ENCODE results near the gene CHST11.
A peak's percentile ranks its signal among the peaks of the same experiment; 100 is the strongest.

Gene CHST11

DNA sequence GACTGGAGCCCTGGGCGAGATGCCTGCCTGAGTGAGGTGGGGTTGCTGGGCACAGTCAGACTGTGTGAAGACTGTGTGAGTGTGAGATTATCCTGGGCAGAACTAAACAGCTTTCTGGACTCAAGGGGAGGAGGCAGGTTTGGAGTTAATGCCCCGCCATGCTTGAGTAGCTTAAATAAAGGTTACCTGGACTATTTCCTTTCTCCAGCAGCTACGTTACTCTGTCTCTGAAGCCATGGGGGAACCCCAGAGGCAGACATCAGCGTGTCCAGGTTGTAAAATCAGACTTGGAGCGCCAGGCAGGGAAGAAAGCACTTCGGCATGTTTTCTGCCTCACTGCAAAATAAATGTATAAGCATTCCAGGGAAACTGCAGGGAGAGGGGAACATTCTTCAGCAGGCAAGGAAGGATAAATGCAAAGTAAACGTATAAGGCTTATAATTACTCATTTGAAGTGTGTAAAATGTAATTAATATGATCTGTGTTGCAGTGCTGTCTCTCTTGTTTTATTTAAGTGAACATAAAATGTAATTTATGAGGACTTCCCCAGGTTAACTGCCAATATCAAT, 129.7 kb downstream of the CHST11 start:
- DNase-seq (ENCODE audit: low spot score), result no peak

DNA sequence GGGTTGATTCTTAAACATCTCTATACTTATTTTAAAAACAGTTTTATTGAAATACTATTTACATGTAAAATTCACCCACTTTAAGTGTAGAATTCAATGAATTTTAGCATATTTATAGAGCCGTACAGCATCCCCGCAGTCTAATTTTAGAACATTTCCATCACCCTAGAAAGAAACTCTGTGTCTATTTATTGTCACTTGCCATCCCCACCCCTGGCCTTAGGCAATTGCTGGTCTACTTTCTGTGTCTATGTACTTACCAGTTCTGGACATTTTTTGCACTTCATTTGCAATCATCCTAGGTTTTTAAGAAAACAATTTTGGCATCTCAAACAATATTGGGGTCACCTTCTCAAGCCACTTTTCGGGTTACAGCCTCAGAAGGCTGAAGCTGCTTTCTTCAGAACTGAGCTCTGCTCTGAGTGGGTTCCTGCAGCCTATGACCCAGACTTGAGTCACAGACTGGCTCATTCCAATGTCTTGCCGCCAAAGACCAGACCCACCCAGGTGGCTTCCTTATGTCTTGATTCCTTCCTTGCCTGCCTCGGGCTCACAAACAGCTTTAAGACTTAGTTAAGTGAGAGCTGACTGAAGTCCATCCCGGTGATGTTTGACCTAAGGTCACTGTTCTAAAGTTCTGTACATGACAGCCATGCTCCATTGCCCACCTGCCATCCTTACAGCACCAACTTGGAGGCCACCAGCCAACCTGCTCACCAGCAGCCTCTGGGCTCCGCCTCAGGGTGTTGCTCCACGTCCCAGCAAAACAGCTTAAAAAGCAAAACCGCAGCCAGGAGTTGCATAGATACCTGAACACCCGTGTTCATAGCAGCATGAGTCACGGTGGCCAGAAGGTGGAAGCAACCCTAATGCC, 131.5 kb downstream of the CHST11 start:
- no peak for DNase-seq (ENCODE audit: low spot score)

DNA sequence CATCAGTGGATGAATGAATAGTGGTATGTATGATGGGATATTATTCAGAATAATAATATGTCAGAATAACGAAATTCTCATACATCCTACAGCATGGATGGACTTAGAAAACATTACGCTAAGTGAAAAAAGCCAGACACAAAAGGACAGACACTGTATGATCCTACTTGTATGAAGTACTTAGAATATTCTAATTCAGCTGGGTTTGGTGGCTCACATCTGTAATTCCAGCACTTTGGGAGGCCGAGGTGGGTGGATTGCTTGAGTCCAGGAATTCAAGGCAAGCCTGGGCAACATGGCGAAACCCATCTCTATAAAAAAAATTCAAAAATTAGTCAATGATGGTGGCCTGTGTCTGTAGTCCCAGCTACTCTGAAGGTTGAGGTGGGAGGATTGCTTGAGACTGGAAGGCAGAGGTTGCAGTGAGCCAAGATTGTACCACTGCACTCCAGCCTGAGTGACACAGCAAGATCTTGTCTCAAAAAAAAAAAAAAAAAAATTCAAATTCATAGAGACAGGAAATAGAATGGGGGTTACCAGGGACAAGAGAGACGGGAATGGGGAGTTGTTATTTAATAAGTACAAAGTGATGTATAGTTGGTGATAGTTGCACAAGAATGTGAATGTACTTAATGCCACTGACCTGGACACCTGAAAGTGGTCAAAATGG, 132.3 kb downstream of the CHST11 start:
- DNase-seq (ENCODE audit: low spot score), result no peak

DNA sequence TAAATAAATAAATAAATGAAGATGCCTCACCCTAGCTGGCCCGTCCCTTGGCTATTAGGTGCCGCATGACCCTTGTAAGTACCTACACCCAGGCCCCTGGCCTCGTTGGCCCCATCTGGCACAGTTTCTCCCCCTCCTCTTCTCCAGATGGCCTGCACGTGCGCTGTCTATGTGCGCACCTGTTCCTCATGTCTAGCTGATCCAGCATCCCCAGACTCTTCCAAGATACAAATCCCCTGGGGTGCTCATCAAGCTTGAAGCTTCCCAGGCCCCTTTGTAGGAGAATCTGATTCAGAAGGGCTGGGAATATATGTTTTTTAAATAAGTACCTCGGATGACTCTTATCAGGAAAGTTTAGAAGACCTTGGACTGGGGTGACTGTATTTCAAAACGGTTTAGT, 133.3 kb downstream of the CHST11 start:
- DNase-seq (ENCODE audit: low spot score), result no peak

DNA sequence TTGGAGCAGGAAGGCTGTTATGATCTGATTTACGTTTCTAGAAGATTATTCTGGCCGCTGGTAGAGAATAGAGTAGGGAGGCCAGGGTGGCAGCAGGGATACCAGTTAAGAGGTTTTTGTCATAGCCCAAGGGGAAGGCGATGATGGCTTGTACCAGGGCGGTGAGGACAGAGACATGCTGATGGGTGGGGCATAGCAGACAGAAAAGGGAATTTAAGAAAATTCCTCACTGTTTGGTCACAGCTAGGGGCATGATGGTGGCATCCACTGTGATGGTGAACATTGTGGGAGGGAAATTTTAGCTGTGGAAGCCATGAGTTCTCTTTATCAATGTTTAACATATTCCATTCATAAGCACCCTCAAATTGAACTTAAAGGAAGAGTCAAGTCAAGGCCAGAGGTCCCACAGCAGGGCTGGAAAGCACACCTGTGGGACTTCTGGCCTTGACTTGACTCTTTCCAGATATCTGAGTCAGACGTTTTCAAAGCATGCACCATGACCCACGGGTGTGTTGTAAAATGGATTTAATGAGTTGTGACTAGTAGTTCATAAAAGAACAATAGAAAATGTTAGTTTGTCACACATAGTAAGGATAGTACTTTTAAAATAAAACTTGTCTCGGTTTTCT, 134.6 kb downstream of the CHST11 start:
- DNase-seq (ENCODE audit: low spot score), result no peak

DNA sequence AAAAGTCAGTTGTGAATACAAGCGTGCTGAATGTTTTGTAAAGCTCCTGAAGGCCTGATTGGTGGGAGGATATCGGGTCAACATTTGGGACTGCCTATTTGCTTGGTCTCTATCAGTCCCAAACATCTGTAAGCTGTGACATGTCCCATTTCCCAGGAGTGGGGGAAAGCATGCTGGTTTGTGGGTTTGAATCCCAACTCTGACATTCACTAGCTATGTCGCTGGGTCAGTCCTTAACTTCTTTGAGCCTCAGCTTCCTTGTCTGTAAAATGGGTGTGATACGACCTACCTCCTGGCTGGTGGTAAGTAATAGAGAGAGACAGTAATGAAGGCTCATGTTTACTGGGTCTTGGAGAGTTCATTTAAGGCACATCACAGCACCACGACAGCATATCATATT, 136.7 kb downstream of the CHST11 start:
- no peak for DNase-seq (ENCODE audit: low spot score)

DNA sequence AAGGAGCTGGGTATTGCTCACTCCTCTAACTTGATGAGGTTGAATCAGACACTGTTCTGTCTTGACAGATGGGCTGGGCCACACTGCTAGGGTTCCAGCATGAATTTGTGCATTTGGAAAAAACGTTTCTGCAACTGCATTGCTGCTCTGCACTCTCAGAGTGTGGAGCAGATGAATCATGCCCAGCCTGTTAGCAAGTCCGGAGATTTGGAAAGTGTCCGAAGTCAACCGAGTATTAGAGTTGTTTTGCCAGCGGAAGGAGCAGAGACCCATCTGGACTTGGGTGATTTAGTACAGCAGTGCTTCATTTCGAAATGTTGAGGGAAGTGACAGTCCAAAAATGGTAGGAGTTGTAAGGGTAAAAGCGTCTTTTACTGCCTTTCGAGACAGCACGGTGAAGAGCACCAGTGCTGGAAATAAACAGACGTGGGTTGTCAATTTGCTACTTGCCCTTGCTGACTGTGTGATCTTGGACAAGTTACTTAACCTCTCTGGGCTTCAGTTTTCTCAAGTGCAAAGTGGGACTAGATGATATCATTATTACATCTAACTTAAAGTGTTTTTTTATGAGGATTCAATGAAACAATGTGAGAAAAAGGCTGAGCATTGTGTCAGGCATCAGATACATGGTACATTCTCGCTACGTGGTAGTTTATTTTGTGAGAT, 139.5 kb downstream of the CHST11 start:
- peak; percentile 28 for DNase-seq (ENCODE audit: low spot score)

DNA sequence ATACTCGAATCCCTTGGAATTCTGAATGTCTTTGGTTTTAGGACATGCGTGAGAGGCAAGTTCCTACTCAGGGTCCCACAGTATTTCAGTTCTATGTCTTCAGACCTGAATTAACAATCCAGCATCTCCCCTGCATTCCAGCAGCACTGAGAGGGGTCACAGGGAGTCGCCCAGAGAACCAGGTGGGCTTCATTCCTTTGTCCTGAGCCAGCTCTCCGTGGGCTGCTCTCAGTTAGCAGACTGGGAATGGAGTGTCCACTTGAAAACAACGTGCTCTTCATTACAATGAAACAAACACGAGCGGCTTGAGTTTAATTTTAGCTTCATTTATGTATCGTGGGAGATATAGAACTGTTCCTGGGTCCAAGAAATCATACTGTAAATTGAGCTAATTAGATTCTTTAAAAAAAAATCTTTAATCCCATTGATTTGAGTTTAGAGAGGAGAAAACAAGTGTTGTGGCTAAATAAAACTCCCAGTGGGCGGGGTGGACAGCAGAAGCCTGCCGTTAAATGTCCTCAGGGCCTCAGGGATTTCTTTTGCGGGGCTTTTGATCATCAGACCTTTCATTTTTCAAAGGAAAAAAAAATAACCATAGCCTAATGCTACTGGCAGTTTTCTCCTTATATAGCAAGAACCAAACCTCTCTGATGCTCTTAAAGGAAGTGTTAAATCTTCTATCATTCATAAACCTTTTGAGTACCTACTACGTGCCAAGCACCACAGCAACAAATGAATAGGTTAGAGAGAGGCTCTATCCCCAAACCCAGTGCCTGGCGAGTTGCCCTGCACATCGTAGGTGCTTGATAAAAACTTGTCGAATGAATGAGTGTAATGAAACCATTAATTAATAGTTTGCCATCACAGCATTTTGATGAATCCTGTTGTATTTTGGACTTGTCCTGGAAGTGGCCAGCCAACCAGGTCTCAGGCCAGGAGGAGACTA, 140.4 kb downstream of the CHST11 start:
- no peak for DNase-seq (ENCODE audit: low spot score)

DNA sequence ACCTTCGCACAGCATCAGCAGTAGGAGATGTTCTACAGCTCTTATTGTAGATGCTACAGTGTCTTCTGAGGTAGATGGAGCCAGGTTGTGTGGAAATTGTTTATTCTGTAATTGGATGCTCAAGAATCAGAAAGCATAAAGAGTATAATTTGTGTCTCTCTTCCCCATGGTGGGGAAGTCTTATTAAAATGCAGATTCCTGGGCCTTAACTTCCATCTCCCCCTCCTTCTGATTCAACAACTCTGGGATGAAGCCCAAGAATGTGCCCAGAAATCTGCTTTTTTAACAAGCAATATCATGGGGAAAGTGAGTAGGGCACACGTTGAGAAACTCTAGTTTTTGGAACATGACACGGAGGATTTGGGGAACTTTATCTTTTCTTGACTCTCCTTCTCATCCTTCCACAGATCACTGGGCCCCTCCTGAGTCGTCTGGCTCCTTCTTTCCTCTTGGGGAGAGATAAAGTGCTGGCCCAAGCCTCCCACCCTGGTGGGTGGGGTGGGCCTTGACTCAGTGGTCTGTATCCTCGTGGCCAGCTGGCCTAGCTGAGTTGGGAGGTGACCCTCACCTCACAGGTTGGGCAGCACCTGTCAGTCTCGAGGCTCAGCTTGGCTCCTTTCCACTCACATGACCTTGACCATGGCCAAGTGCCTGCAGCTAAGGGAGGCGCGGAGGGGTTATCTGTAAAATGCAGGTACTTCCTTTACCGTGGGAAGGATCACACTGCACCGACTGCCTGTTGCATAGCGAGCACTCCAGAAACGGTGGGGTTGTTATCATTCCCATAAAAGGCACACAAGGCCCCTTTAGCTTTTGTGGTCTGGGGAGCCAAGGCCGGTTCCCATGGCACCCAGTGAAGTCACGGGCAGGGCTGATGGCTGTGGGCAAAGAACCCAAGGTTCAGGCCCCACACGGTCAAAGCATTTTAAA, 141.9 kb downstream of the CHST11 start:
- DNase-seq (ENCODE audit: low spot score), result no peak

DNA sequence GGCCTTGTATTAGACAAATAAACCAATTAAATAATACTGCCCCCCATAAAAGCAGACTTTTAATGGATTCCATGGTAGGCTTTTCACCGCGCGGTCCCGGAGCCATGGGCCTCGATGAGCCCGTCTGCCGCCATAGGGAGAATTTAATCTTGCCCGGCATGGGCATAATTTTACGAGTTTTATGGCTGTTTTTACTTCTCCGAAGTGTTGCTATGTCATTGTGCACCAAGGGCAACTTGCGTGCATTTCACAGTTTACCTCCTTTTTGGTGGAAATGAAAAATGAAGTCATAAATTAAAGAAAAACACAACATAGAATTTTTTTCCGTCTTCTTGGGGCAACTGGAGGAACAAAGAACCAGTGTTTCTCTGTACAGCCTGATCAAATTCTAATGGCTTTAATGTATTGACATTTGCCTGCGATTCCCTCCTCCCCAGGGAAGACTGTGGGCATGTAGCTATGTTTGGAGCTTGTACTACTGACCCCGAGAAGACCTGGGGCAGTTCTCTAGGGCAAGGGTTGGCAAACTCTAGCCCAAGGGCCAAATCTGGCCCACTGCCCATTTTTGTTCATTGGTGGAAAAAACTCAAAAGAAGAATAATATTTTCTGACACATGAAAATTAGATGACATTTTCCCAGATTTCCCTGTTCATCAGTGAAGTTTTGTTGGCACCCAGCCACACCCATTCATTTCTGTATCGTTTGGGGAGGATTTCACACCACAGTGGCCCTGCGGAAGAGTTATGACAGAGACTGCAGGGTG, 142.7 kb downstream of the CHST11 start:
- no peak for DNase-seq (ENCODE audit: low spot score)

DNA sequence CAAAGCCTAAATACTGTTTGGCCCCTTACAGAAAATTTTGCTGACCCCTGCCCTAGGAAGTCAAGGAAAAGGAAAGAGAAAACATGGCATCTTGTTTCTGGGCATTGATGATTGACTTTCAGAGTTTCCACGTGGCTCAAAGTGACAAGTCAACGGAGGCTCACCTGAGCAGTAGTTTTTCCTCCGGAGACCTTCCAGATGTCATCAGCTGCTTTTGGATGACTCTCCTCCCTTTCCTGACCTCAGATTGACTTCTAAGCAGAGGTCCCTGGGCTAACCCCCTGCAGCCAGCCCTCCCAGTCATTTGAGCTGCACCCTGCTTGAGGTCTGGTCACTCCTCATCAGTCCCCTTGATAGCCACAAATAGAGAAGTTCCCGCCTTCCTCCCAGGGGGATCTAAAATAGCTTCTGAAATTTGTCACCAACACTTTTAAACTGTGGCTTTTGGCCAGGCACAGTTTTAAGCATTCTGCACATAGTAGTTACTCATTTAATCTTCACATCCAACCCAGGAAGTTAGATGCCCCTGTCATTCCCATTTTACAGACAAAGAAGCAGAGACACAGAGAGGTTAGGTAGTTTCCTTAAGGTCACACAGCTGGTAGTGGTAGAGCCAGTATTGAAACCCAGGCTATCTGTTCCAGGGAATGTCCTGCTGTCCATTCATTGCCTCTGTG, 143.4 kb downstream of the CHST11 start:
- DNase-seq (ENCODE audit: low spot score), result no peak

DNA sequence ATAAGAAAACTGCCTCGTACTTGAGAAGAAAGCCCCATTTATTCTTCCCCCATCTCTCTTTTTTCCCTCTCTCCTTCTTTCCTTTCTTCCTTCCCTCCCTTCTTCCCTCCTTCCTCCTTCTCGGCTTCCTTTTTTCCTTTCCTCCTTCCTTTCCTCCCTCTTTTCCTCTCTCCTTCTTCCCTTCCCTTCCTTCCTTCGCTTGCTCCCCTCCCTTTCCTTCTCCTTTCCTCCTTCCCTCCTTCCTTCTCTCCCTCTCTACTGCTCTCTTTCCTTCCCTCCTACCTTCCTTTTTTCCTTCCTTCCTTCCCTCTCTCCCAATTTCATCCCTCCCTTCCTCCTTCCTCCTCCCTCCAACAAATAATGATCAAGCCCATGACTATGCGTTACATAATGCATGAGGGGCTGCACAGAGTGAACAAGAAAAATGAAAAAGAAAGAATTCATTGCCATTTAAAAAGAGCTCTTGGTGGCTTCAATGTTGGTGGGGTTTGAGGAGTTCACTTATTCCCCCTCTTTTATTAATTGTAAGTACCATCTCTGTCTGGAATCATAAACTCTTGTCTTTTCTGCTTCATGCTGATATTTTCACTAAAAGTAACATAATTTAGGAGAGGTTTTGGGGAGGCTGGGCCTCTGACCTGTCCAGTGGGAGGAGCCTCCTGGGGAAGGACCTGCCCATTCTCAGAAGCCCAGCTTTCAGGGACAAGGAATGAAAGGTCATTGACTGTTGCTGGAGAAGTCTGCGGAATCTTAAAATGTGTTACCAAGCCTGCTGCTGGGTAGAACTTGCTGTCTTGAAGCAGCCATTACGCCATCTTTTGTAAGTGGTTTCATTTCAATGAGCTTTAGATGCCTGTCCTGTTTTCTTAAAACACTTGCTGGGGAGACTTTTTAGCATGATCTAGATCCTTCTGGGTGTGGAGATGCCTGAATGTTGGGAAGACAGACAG, 144.3 kb downstream of the CHST11 start:
- no peak for DNase-seq (ENCODE audit: low spot score)

DNA sequence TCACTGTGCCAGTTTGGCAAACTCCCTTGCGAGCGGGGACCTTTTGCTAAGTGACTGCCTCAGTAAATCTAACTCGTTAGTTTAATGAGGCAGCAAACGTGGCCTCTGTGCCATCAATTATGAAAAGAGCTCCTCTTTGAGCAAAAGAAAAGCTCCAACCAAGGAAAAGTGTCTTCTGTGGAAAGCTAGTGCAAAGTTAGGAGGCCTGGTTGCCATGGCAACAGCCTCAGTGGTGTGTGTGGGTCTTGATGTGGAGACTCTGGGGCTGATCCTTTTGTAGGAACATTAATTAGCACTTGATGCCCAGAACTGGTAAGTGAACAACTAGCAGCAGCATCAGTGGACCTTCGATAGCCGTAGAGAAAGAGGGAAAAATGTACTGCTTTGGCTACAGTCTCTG, 145.7 kb downstream of the CHST11 start:
- no peak for DNase-seq (ENCODE audit: low spot score)

DNA sequence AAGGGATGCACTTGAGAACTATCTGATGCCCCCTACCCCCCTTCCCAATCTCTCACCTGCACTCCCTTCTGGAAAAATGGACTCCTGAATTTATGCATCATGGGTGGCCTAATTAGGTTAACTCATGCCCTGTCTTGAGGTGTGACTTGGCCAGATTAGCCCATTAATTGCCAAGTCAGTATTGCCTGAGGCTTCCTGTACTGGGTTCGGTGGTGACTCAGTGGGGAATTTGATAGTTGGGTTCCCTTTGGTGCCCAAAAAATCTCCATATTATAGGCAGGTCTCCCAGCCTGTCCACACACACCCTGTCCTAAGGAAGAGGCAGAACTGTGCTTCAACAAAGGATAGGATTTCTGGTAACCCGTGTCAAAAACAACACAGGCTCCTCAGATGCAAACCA, 146.1 kb downstream of the CHST11 start:
- DNase-seq (ENCODE audit: low spot score), result no peak

DNA sequence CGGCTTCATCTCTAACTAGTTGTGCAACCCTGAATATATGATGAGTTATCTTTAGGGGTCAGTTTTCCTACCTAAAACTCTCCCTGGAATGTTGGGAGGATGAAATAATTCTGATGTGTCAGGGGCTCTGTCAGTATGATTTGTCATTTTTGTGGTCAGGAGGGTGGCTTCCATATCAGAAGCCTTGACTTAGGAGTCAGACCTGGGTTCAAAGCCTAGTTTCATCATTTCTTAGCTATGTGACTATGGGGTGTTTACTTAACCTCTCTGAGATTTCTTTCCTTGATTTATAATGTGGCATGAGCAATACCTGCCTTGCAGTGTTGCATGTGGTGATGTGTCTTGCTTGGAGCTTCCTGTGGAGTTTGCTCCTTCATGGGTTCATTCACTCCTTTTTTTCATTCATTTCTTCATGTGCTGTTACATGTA, 146.8 kb downstream of the CHST11 start:
- DNase-seq (ENCODE audit: low spot score), result no peak

DNA sequence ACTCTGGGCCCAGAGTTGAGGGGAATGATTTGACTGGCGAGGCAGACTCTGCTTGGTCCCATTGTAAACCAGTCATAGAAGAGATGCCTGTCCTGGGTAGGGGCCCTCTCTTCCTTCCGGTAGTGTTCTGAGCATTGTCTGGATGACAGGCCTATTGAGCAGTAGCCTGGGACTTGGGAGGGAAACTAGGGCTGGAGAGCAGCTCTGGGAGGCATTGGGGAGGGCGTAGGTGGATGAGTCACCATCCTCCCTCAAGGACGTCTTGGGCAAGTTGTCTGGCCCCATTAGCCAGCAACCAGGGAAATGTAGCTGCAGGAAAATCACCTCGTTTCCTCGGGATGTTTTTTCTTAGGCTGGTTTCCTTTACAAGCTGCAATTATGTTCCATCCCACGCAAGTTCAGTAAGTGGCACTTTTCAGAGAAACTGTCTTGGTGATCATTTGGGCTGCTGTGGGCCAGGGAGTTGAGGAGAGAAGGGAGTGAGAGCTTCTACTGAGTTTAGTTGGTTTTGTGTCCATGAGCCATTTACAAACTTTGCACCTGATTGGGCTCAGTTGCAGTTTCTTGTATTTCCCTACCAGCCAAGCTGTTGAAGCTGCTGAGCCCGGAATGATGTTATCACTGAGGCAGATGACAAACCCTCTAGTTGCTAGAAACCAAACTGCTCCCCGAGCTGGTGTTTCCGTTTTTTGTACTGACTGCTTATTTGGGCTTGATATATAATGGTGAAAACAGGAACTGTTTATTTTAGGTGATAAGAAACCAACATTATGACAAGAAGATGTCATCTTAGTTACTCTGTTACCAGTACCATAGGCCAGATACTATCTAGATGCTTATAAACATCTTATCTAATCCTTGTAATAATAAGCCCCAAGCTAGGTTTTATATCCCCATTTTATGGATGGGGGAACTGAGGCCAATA, 147.6 kb downstream of the CHST11 start:
- peak; percentile 75 for DNase-seq (ENCODE audit: low spot score)

Measured in pons (tissue), 1 donor.